GM15510 (cell line): ENCODE results near the gene CTU2.

Experiments used
- POLR2A ChIP-seq: IDR thresholded peaks from 3 replicates; pipeline ENCODE4 v1.6.1; 2011; ENCODE audit warnings: borderline replicate concordance; ENCODE audit not compliant: insufficient read length; ENCODE audit errors: extremely low read depth

The CTU2 gene

GRCh38 chr16:88721815-88722755 lies 15.8 kb downstream of the CTU2 start:
- no peak for TF ChIP-seq POLR2A

GRCh38 chr16:88722784-88723506 lies 16.6 kb downstream of the CTU2 start:
- TF ChIP-seq POLR2A, result no peak

- no peak for TF ChIP-seq POLR2A
These were observed 17.2 kb downstream of the CTU2 start for GRCh38 chr16:88723507-88723887.

- no peak for TF ChIP-seq POLR2A
These were observed 17.6 kb downstream of the CTU2 start for GRCh38 chr16:88723911-88724310.

- no peak for TF ChIP-seq POLR2A
These were observed 18.7 kb downstream of the CTU2 start for GRCh38 chr16:88724855-88725555.

GRCh38 chr16:88725609-88726407 lies 19.5 kb downstream of the CTU2 start:
- no peak for TF ChIP-seq POLR2A

- no peak for TF ChIP-seq POLR2A
These were observed 20.1 kb downstream of the CTU2 start for GRCh38 chr16:88726408-88726749.

- no peak for TF ChIP-seq POLR2A
These were observed 20.7 kb downstream of the CTU2 start for GRCh38 chr16:88726981-88727380.

GRCh38 chr16:88727871-88728270 lies 21.6 kb downstream of the CTU2 start:
- TF ChIP-seq POLR2A, result no peak

GRCh38 chr16:88730632-88731607 lies 24.6 kb downstream of the CTU2 start:
- TF ChIP-seq POLR2A, result no peak

GRCh38 chr16:88731699-88732098 lies 25.4 kb downstream of the CTU2 start:
- TF ChIP-seq POLR2A, result no peak

GRCh38 chr16:88732172-88732960 lies 26.1 kb downstream of the CTU2 start:
- TF ChIP-seq POLR2A, result no peak

- TF ChIP-seq POLR2A, result no peak
These were observed 26.6 kb downstream of the CTU2 start for GRCh38 chr16:88732961-88733294.
